Endothelial cell (in vitro differentiated cells): ENCODE results near the gene LSR. TPM values are rescaled to one million over a fixed set of nuclear protein-coding genes. Genes with fewer than 3 reads are reported as not detected.

ENCODE experiments used
- DNase-seq: peaks from one replicate; pipeline ENCODE4 v3.0.0; 2021; ENCODE audit warnings: low spot score
- H3K27ac Mint-ChIP-seq: one replicate; pipeline ENCODE4 v1.8.0; 2021; ENCODE audit warnings: mixed read lengths, inconsistent platforms; ENCODE audit not compliant: unreplicated experiment
- H3K27me3 Mint-ChIP-seq: one replicate; pipeline ENCODE4 v1.8.0; 2021; ENCODE audit warnings: mild to moderate bottlenecking, moderate library complexity, mixed read lengths, inconsistent platforms; ENCODE audit not compliant: unreplicated experiment
- H3K36me3 Mint-ChIP-seq: one replicate; pipeline ENCODE4 v1.8.0; 2021; ENCODE audit warnings: mild to moderate bottlenecking, low read depth, mixed read lengths, inconsistent platforms; ENCODE audit not compliant: unreplicated experiment
- H3K4me1 Mint-ChIP-seq: one replicate; pipeline ENCODE4 v1.8.0; 2021; ENCODE audit warnings: mild to moderate bottlenecking, mixed read lengths, inconsistent platforms; ENCODE audit not compliant: unreplicated experiment
- H3K4me3 Mint-ChIP-seq: one replicate; pipeline ENCODE4 v1.8.0; 2021; ENCODE audit warnings: mild to moderate bottlenecking, mixed read lengths, inconsistent platforms; ENCODE audit not compliant: unreplicated experiment
- H3K9me3 Mint-ChIP-seq: one replicate; pipeline ENCODE4 v1.8.0; 2021; ENCODE audit warnings: mixed read lengths, inconsistent platforms; ENCODE audit not compliant: unreplicated experiment
- CTCF ChIP-seq: fragments of 200-600 bp; sonication (generic); IDR thresholded peaks from one replicate; pipeline ENCODE4 v1.5.0; 2021; ENCODE audit warnings: antibody characterized with exemption; ENCODE audit not compliant: unreplicated experiment
- total RNA-seq: library from RNA; stranded (reverse); fragmentation: NEBNext Ultra II Directional; extraction: Animal tissue kit (Norgen Biotek cat#: 25700); gene quantifications from one replicate; pipeline ENCODE4 v1.2.1, GENCODE V29; 2021; ENCODE audit not compliant: unreplicated experiment

The LSR gene
- total RNA-seq, 1 donor from 2014 or later = 35.9 TPM

- H3K4me3 Mint-ChIP-seq = peak overlapping the region; percentile 96
- peak overlapping the region; percentile 64 for H3K27ac Mint-ChIP-seq
- H3K4me1 Mint-ChIP-seq = peaks cover 10% of the 10 kb centered on the region
- no peak for TF ChIP-seq CTCF
- H3K9me3 Mint-ChIP-seq = no peaks in the 10 kb centered on the region
- H3K27me3 Mint-ChIP-seq = peaks cover 13% of the 10 kb centered on the region
- peak; percentile 66 for DNase-seq
- H3K36me3 Mint-ChIP-seq = peaks cover 8% of the 10 kb centered on the region
Observed at GRCh38 chr19:35247526-35248309, 1.1 kb upstream of the LSR start.

GRCh38 chr19:35249146-35249847 is 495 bp downstream of the LSR start:
- no peak for TF ChIP-seq CTCF
- Mint-ChIP-seq H3K36me3 (peaks cover 8% of the 10 kb centered on the region), H3K27me3 (peaks cover 15% of the 10 kb centered on the region), H3K4me1 (peaks cover 22% of the 10 kb centered on the region), H3K9me3 (no peaks in the 10 kb centered on the region), H3K4me3 (peak overlapping the region; percentile 96), H3K27ac (peak overlapping the region; percentile 64)
- DNase-seq = no peak

- H3K9me3 Mint-ChIP-seq = no peaks in the 10 kb centered on the region
- no peak for TF ChIP-seq CTCF
- no peak overlapping the region for H3K27ac Mint-ChIP-seq
- DNase-seq = no peak
- H3K36me3 Mint-ChIP-seq = peaks cover 15% of the 10 kb centered on the region
- H3K4me1 Mint-ChIP-seq = peaks cover 29% of the 10 kb centered on the region
- peaks cover 17% of the 10 kb centered on the region for H3K27me3 Mint-ChIP-seq
- peak overlapping the region; percentile 96 for H3K4me3 Mint-ChIP-seq
Observed at GRCh38 chr19:35249848-35250711, 1.3 kb downstream of the LSR start.

GRCh38 chr19:35251456-35251855 is 2.7 kb downstream of the LSR start:
- no peak overlapping the region for H3K4me3 Mint-ChIP-seq
- H3K36me3 Mint-ChIP-seq = peaks cover 22% of the 10 kb centered on the region
- peaks cover 22% of the 10 kb centered on the region for H3K27me3 Mint-ChIP-seq
- DNase-seq = no peak
- no peak for TF ChIP-seq CTCF
- peaks cover 37% of the 10 kb centered on the region for H3K4me1 Mint-ChIP-seq
- no peak overlapping the region for H3K27ac Mint-ChIP-seq
- H3K9me3 Mint-ChIP-seq = no peaks in the 10 kb centered on the region
